K562 (cell line): ENCODE results near the gene POPDC2. TPM values are rescaled to one million over a fixed set of nuclear protein-coding genes. Genes with fewer than 3 reads are reported as not detected.

ENCODE experiments used
- ATAC-seq: fragments of 200-7000 bp; cut with Tn5 transposase; 3 replicates; pipeline ENCODE4 v1.9.1; 2020; ENCODE audit warnings: moderate library complexity
- BruUV-seq: library from RNA; stranded (reverse); fragments of 400-500 nt; replicated peaks from 2 replicates; lab custom pipeline; 2021; lab: Mats Ljungman, UMichigan
- CTCF ChIA-PET: fragments of 300-600 bp; formaldehyde crosslinking; extraction: SDS; loops from one replicate; lab custom pipeline; 2021; ENCODE audit warnings: low intra/inter-chr PET ratio; lab: Yijun Ruan, JAX
- POLR2A ChIA-PET: fragments of 300-600, 350-650 bp; sonication (Branson Sonifier 250); formaldehyde crosslinking; extraction: SDS; loops from one replicate; lab custom pipeline; 2021; ENCODE audit warnings: antibody characterized with exemption, inconsistent platforms; lab: Yijun Ruan, JAX
- DNase-seq, 4 experiments: peaks; one replicate each; pipeline versions ENCODE4 v3.0.0 to v3.0.0-alpha.2; 2011 to 2018; ENCODE audit warnings: low spot score in 3 of 4, mixed read lengths in 3 of 4; ENCODE audit errors: extremely low read depth in 1 of 4
- FAIRE-seq: peaks from 2 replicates; lab custom pipeline; 2011; peaks lifted over from hg19 to GRCh38; lab: Jason Lieb, UNC
- H2AFZ ChIP-seq: 2 replicates; pipeline ENCODE4 v1.6.0; 2011; ENCODE audit warnings: low read depth, low read length, control low read depth, inconsistent platforms
- H3K27ac ChIP-seq: fragments of 200-600 bp; 3 replicates; pipeline ENCODE4 v1.8.0; 2011; ENCODE audit warnings: low read depth, mild to moderate bottlenecking, control low read depth, inconsistent platforms, low read length, moderate library complexity, mixed read lengths; ENCODE audit errors: extremely low read depth
- H3K27me3 ChIP-seq, 2 experiments: fragments of 300-600 bp in 1 of 2; 2 replicates in 1 of 2; 3 replicates in 1 of 2; pipeline versions ENCODE4 v1.6.0 to v1.8.0; 2011; ENCODE audit warnings: inconsistent platforms in 2 of 2, low read length in 2 of 2, mild to moderate bottlenecking in 1 of 2, mixed read lengths in 1 of 2, moderate library complexity in 1 of 2; ENCODE audit not compliant: control insufficient read depth in 2 of 2, insufficient read depth in 2 of 2
- H3K36me3 ChIP-seq: fragments of 300-600 bp; 3 replicates; pipeline ENCODE4 v1.8.0; 2011; ENCODE audit warnings: mild to moderate bottlenecking, low read length, inconsistent platforms; ENCODE audit not compliant: control insufficient read depth, insufficient read depth
- H3K4me1 ChIP-seq, 2 experiments: fragments of 200-600 bp in 1 of 2; replicated peaks in 1 of 2; 2 replicates in 1 of 2; 3 replicates in 1 of 2; pipeline versions ENCODE4 v1.5.1 to v1.8.0; 2011; ENCODE audit warnings: inconsistent platforms in 2 of 2, low read length in 2 of 2, mild to moderate bottlenecking in 1 of 2, mixed read lengths in 1 of 2, moderate library complexity in 1 of 2; ENCODE audit not compliant: control insufficient read depth in 2 of 2, insufficient read depth in 2 of 2
- H3K4me2 ChIP-seq: 2 replicates; pipeline ENCODE4 v1.6.1; 2011; ENCODE audit warnings: low read length, control low read depth, inconsistent platforms, mixed read lengths; ENCODE audit not compliant: insufficient read depth
- H3K4me3 ChIP-seq: fragments of 200-600 bp; sonication (generic), shearing (Covaris generic); 2 replicates; pipeline ENCODE4 v1.5.1; 2016; ENCODE audit warnings: control low read depth, inconsistent platforms
- H3K79me2 ChIP-seq: fragments of 200-600 bp; 3 replicates; pipeline ENCODE4 v1.8.0; 2011; ENCODE audit warnings: low read length, inconsistent platforms; ENCODE audit not compliant: control insufficient read depth, insufficient read depth
- H3K9ac ChIP-seq, 2 experiments: 2 replicates each; pipeline versions ENCODE4 v1.6.0 to v1.6.1; 2011; ENCODE audit warnings: low read depth in 2 of 2, low read length in 2 of 2, control low read depth in 1 of 2, inconsistent platforms in 1 of 2, mild to moderate bottlenecking in 1 of 2, mixed read lengths in 1 of 2; ENCODE audit not compliant: insufficient read depth in 1 of 2
- H3K9me1 ChIP-seq: one replicate; pipeline ENCODE4 v1.6.0; 2011; ENCODE audit warnings: inconsistent platforms, mild to moderate bottlenecking, low read length, moderate library complexity; ENCODE audit not compliant: control insufficient read depth, insufficient read depth
- H3K9me3 ChIP-seq: replicated peaks from 2 replicates; pipeline ENCODE4 v1.5.1; 2011; ENCODE audit warnings: low read depth, low read length, inconsistent platforms; ENCODE audit not compliant: control insufficient read depth, insufficient read depth
- H4K20me1 ChIP-seq: replicated peaks from 2 replicates; pipeline ENCODE4 v1.6.1; 2011; ENCODE audit warnings: low read length, inconsistent platforms, mixed read lengths; ENCODE audit not compliant: control insufficient read depth, insufficient read depth
- CREM ChIP-seq: IDR thresholded peaks from 2 replicates; pipeline ENCODE4 v1.6.1; 2014; ENCODE audit warnings: antibody characterized with exemption, low read depth
- HNRNPK ChIP-seq: fragments of 200-400 bp; formaldehyde crosslinking; IDR thresholded peaks from one replicate; pipeline ENCODE4 v1.6.1; 2018; ENCODE audit warnings: mild to moderate bottlenecking, low read depth, low read length; ENCODE audit not compliant: poor library complexity, severe bottlenecking
- HNRNPLL ChIP-seq: fragments of 200-400 bp; formaldehyde crosslinking; IDR thresholded peaks from 2 replicates; pipeline ENCODE4 v1.6.1; 2017; ENCODE audit warnings: low read length, low read depth, mild to moderate bottlenecking; ENCODE audit not compliant: poor library complexity, severe bottlenecking
- HOXB6 ChIP-seq: fragments of 250-450 bp; sonication (Bioruptor Pico); IDR thresholded peaks from 2 replicates; pipeline ENCODE4 v1.5.1; 2022; ENCODE audit warnings: mild to moderate bottlenecking, borderline replicate concordance
- KDM1A ChIP-seq, 2 experiments: fragments of 450-650 bp; IDR thresholded peaks; 2 replicates each; pipeline ENCODE4 v1.6.1; 2016; ENCODE audit warnings: mild to moderate bottlenecking in 2 of 2
- TFAP4 ChIP-seq: sonication (generic); formaldehyde crosslinking; IDR thresholded peaks from 2 replicates; pipeline ENCODE4 v1.8.0; 2022; ENCODE audit warnings: missing genetic modification reagents, mild to moderate bottlenecking, moderate library complexity, borderline replicate concordance
- USF2 ChIP-seq: sonication (generic); formaldehyde crosslinking; IDR thresholded peaks from 2 replicates; pipeline ENCODE4 v1.5.0; 2020; ENCODE audit warnings: missing genetic modification reagents
- ZNF407 ChIP-seq: fragments of 450-650 bp; IDR thresholded peaks from 2 replicates; pipeline ENCODE4 v1.6.1; 2016; ENCODE audit warnings: low read depth
- ZNF444 ChIP-seq: fragments of 250-450 bp; sonication (Bioruptor Pico); IDR thresholded peaks from 2 replicates; pipeline ENCODE4 v1.4.0; 2020; ENCODE audit warnings: mild to moderate bottlenecking, moderate library complexity
- ZNF551 ChIP-seq: fragments of 250-450 bp; sonication (Bioruptor Pico); IDR thresholded peaks from 2 replicates; pipeline ENCODE4 v1.5.0; 2021; ENCODE audit warnings: mild to moderate bottlenecking, moderate library complexity
- ZNF830 ChIP-seq: fragments of 250-450 bp; sonication (Bioruptor Pico); IDR thresholded peaks from 2 replicates; pipeline ENCODE4 v1.5.0; 2021; ENCODE audit warnings: mild to moderate bottlenecking
- WGBS: fragments of 100-300 bp; shearing (Covaris generic); methylation state at CpG from one replicate; pipeline ENCODE4 v1.1.6; 2016; ENCODE audit warnings: low coverage, mixed read lengths; ENCODE audit not compliant: insufficient coverage; ENCODE audit errors: missing lambda C conversion rate; 5-methylcytosine and 5-hydroxymethylcytosine counted together
- in situ Hi-C: fragments of 300-500 bp; cut with MboI; formaldehyde crosslinking; loops from 4 replicates; pipeline ENCODE4 v1.15.0; 2018; ENCODE audit warnings: inconsistent platforms, mixed read lengths
- intact Hi-C: fragments of 100-400 bp; cut with micrococcal nuclease; formaldehyde crosslinking; loops from 2 replicates; pipeline ENCODE4 v1.14.2; 2022
- polyA plus RNA-seq, 8 experiments: library from polyadenylated mRNA; depleted of rRNA in 4 of 8; stranded (reverse) in 5 of 8; unstranded in 3 of 8; fragments of >200 nt; fragmentation: Nextera tagmentation in 2 of 8; fragmentation: Illumina TruSeq in 1 of 8; extraction: Ambion mirVana in 2 of 8; extraction: Trizol in 1 of 8; gene quantifications; 2 replicates each; pipeline versions ENCODE4 v1.2.1 to v1.2.3, GENCODE V29; 2011 to 2014; ENCODE audit warnings: inconsistent platforms in 1 of 8, missing spikeins in 1 of 8
- total RNA-seq, 7 experiments: library from RNA; depleted of rRNA in 6 of 7; stranded (reverse); fragments of >200 nt in 6 of 7; fragmentation: Illumina TruSeq in 2 of 7; extraction: Trizol in 2 of 7; gene quantifications; 2 replicates each; pipeline versions ENCODE4 v1.2.1 to v1.2.3, GENCODE V29; 2011 to 2021; ENCODE audit warnings: low replicate concordance in 1 of 7

Gene POPDC2
- total and polyA plus RNA-seq, 9 of the 15 experiments (the other 6 are each of a cell fraction or from before 2014, with no cell fraction given), result 0.08 to 0.32 (median 0.13) TPM; not detected in 4

GRCh38 chr3:119642746-119643473 is 17.5 kb downstream of the POPDC2 start (continued):
- 0 out of 2 replicates have a peak, but pooled peaks have one; percentile 12 for TF ChIP-seq TFAP4
- TF ChIP-seq USF2, result peak; percentile 42; the same call in 1 of the 2 replicates
- no peak for TF ChIP-seq ZNF551 (CRISPR knock-in tag)
- no peak for TF ChIP-seq KDM1A (IDR thresholded peaks at IDR 0.05)
- TF ChIP-seq HNRNPLL, result no peak

GRCh38 chr3:119641416-119641815 is 19.0 kb downstream of the POPDC2 start:
- Histone ChIP-seq H4K20me1 (no peaks in the 10 kb centered on the region), H2AFZ (no peak overlapping the region), H3K4me2 (no peak overlapping the region), H3K79me2 (no peaks in the 10 kb centered on the region), H3K36me3 (no peaks in the 10 kb centered on the region), H3K4me3 (no peak overlapping the region), H3K27me3 (no peaks in the 10 kb centered on the region), H3K4me1 (peaks cover 8 to 46% of the 10 kb centered on the region in 2 experiments), H3K9me1 (peaks cover 3% of the 10 kb centered on the region), H3K27ac (no peak overlapping the region), H3K9me3 (no peaks in the 10 kb centered on the region), H3K9ac (no peak overlapping the region)
- in situ Hi-C loops, result no loop called here
- no TSS peak for BruUV-seq
- 74% methylated on average over 2 of the region's 2 CpGs for WGBS
- no peak for DNase-seq
- CTCF ChIA-PET, result no interaction called here
- POLR2A ChIA-PET, result no interaction called here
- intact Hi-C loops, result no loop called here
- no peak for ATAC-seq
- no peak for FAIRE-seq
- no peak for TF ChIP-seq ZNF407
- TF ChIP-seq HOXB6 (CRISPR knock-in tag), result no peak
- TF ChIP-seq ZNF444 (CRISPR knock-in tag), result no peak
- TF ChIP-seq HNRNPK, result no peak
- no peak for TF ChIP-seq ZNF830 (CRISPR knock-in tag)
- TF ChIP-seq CREM, result no peak
